SK-N-SH (cell line): ENCODE results near the gene ABCA4. TPM values are rescaled to one million over a fixed set of nuclear protein-coding genes. Genes with fewer than 3 reads are reported as not detected.
A peak's percentile ranks its signal among the peaks of the same experiment; 100 is the strongest.

Experiments
- CTCF ChIA-PET: fragments of 300-600, 350-600 bp; formaldehyde crosslinking; extraction: SDS; loops from one replicate; lab custom pipeline; 2021; lab: Yijun Ruan, JAX
- POLR2A ChIA-PET: fragments of 350-600 bp; sonication (Branson Sonifier 250); formaldehyde crosslinking; extraction: SDS; loops from one replicate; lab custom pipeline; 2020; ENCODE audit warnings: antibody characterized with exemption, inconsistent platforms; lab: Yijun Ruan, JAX
- DNase-seq: peaks from one replicate; pipeline ENCODE4 v3.0.0; 2012
- H2AFZ ChIP-seq: fragments of 200-600 bp; sonication (generic); 2 replicates; pipeline ENCODE4 v1.8.1; 2016; ENCODE audit warnings: antibody characterized with exemption, mild to moderate bottlenecking, low read depth
- H3F3A ChIP-seq: fragments of 200-600 bp; sonication (generic); replicated peaks from 2 replicates; pipeline ENCODE3; 2016; ENCODE audit warnings: antibody characterized with exemption, mild to moderate bottlenecking; ENCODE audit not compliant: insufficient read depth
- H3K27ac ChIP-seq, 2 experiments: fragments of 200-500 bp in 1 of 2; fragments of 200-600 bp in 1 of 2; sonication (Bioruptor generic) in 1 of 2; sonication (generic), shearing (Covaris generic) in 1 of 2; 2 replicates each; pipeline versions ENCODE4 v1.5.1 to v1.6.1; 2014 to 2016; ENCODE audit warnings: low read depth in 2 of 2, inconsistent platforms in 1 of 2, low read length in 1 of 2, mild to moderate bottlenecking in 1 of 2, mixed read lengths in 1 of 2
- H3K27me3 ChIP-seq: fragments of 200-600 bp; sonication (generic), shearing (Covaris generic); 2 replicates; pipeline ENCODE4 v1.6.1; 2016; ENCODE audit warnings: mixed run types; ENCODE audit not compliant: insufficient read depth
- H3K36me3 ChIP-seq, 2 experiments: fragments of 200-500 bp in 1 of 2; fragments of 200-600 bp in 1 of 2; sonication (Bioruptor generic) in 1 of 2; sonication (generic) in 1 of 2; replicated peaks in 1 of 2; 2 replicates each; pipeline versions ENCODE3 to v1.5.1; 2014 to 2016; ENCODE audit warnings: low read length in 1 of 2, mild to moderate bottlenecking in 1 of 2; ENCODE audit not compliant: insufficient read depth in 2 of 2, control insufficient read depth in 1 of 2
- H3K4me1 ChIP-seq, 2 experiments: fragments of 200-500 bp in 1 of 2; fragments of 200-600 bp in 1 of 2; sonication (Bioruptor generic) in 1 of 2; sonication (generic), shearing (Covaris generic) in 1 of 2; 2 replicates each; pipeline versions ENCODE4 v1.5.1 to v1.6.1; 2014 to 2016; ENCODE audit warnings: low read depth in 1 of 2, low read length in 1 of 2, mixed run types in 1 of 2; ENCODE audit not compliant: insufficient read depth in 2 of 2, control insufficient read depth in 1 of 2
- H3K4me2 ChIP-seq: fragments of 200-600 bp; sonication (generic), shearing (Covaris generic); 2 replicates; pipeline ENCODE4 v1.6.1; 2017; ENCODE audit warnings: mixed run types
- H3K4me3 ChIP-seq, 2 experiments: fragments of 200-500 bp in 1 of 2; fragments of 200-600 bp in 1 of 2; sonication (Bioruptor generic) in 1 of 2; sonication (generic), shearing (Covaris generic) in 1 of 2; 2 replicates each; pipeline versions ENCODE4 v1.5.1 to v1.8.1; 2014 to 2016; ENCODE audit warnings: low read depth in 2 of 2, inconsistent platforms in 1 of 2, low read length in 1 of 2, mild to moderate bottlenecking in 1 of 2, mixed read lengths in 1 of 2, moderate library complexity in 1 of 2
- H3K79me2 ChIP-seq: fragments of 200-600 bp; sonication (generic); 2 replicates; pipeline ENCODE4 v1.8.1; 2017; ENCODE audit warnings: mild to moderate bottlenecking; ENCODE audit not compliant: insufficient read depth
- H3K9ac ChIP-seq: fragments of 200-600 bp; sonication (generic); 2 replicates; pipeline ENCODE4 v1.6.1; 2017; ENCODE audit warnings: mixed run types
- H3K9me2 ChIP-seq: fragments of 200-600 bp; sonication (generic); 2 replicates; pipeline ENCODE4 v1.6.1; 2017; ENCODE audit warnings: mixed run types
- H3K9me3 ChIP-seq: fragments of 200-600 bp; sonication (generic); 2 replicates; pipeline ENCODE4 v1.6.1; 2017; ENCODE audit warnings: mixed run types, mild to moderate bottlenecking, moderate library complexity
- H4K20me1 ChIP-seq: fragments of 200-600 bp; sonication (generic); 2 replicates; pipeline ENCODE4 v1.6.1; 2017; ENCODE audit warnings: mild to moderate bottlenecking, mixed run types; ENCODE audit not compliant: insufficient read depth
- EP300 ChIP-seq, 2 experiments: IDR thresholded peaks; 2 replicates each; pipeline versions ENCODE4 v1.4.0 to v1.6.1; 2012; ENCODE audit warnings: borderline replicate concordance in 1 of 2, low read depth in 1 of 2, low read length in 1 of 2
- FOSL2 ChIP-seq: IDR thresholded peaks from 2 replicates; pipeline ENCODE4 v1.4.0; 2012; ENCODE audit warnings: low read depth, mild to moderate bottlenecking, moderate library complexity, borderline replicate concordance
- FOXJ3 ChIP-seq: sonication (generic); formaldehyde crosslinking; IDR thresholded peaks from 2 replicates; pipeline ENCODE4 v1.5.1; 2020; ENCODE audit warnings: mild to moderate bottlenecking, missing genetic modification reagents
- IRF3 ChIP-seq: fragments of 150-350 bp; IDR thresholded peaks from 2 replicates; pipeline ENCODE4 v1.6.1; 2016; ENCODE audit warnings: mild to moderate bottlenecking, low read depth, low read length
- JUND ChIP-seq: IDR thresholded peaks from 2 replicates; pipeline ENCODE4 v1.4.0; 2012
- MEF2A ChIP-seq: IDR thresholded peaks from 2 replicates; pipeline ENCODE4 v1.4.0; 2012; ENCODE audit warnings: low read depth, borderline replicate concordance
- NFIC ChIP-seq: IDR thresholded peaks from 2 replicates; pipeline ENCODE4 v1.4.0; 2012; ENCODE audit warnings: borderline replicate concordance
- PBX3 ChIP-seq: IDR thresholded peaks from 2 replicates; pipeline ENCODE4; 2012
- RCOR1 ChIP-seq: fragments of 150-350 bp; IDR thresholded peaks from 2 replicates; pipeline ENCODE4 v1.6.1; 2017; ENCODE audit warnings: antibody characterized with exemption, low read length
- RXRA ChIP-seq: IDR thresholded peaks from 2 replicates; pipeline ENCODE4 v1.4.0; 2012; ENCODE audit warnings: low read depth, mild to moderate bottlenecking, borderline replicate concordance
- TCF12 ChIP-seq: IDR thresholded peaks from 2 replicates; pipeline ENCODE4 v1.4.0; 2012
- YY1 ChIP-seq: IDR thresholded peaks from 2 replicates; pipeline ENCODE4 v1.4.0; 2012; ENCODE audit warnings: low read depth, mild to moderate bottlenecking
- WGBS: methylation state at CpG from one replicate; pipeline ENCODE4 v1.1.6; 2017; ENCODE audit warnings: low lambda C conversion rate; 5-methylcytosine and 5-hydroxymethylcytosine counted together
- polyA plus RNA-seq, 3 experiments: library from polyadenylated mRNA; depleted of rRNA; stranded (reverse); fragments of >200 nt; gene quantifications; 2 replicates each; pipeline ENCODE4 v1.2.3, GENCODE V29; 2012

ABCA4 gene
- polyA plus RNA-seq, 1 of the 3 experiments (the other 2 are of a cell fraction), result 0.03 TPM

- TF ChIP-seq RXRA, result no peak
- TF ChIP-seq FOXJ3, result no peak
Measured at GRCh38 chr1:93977598-93977945, 143.4 kb downstream of the ABCA4 start (continued).

- peak overlapping the region in 1 of 2 experiments; percentile 41; a peak in 2 of 4 replicates for H3K27ac ChIP-seq
- peak overlapping the region; percentile 12; the same call in 1 of the 2 replicates for H2AFZ ChIP-seq
- H3K9ac ChIP-seq, result peak overlapping the region; percentile 5; the same call in 1 of the 2 replicates
- H3K36me3 ChIP-seq, result no peaks in the 10 kb centered on the region
- peak overlapping the region; percentile 37; the same call in 1 of the 2 replicates for H3K4me2 ChIP-seq
- H3K9me2 ChIP-seq, result no peaks in the 10 kb centered on the region
- H4K20me1 ChIP-seq, result no peaks in the 10 kb centered on the region
- peaks cover 4 to 24% of the 10 kb centered on the region in 2 experiments; a peak in 3 of 4 replicates for H3K4me1 ChIP-seq
- POLR2A ChIA-PET, result no interaction called here
- no peaks in the 10 kb centered on the region for H3K9me3 ChIP-seq
- H3K27me3 ChIP-seq, result no peaks in the 10 kb centered on the region
- TF ChIP-seq FOSL2 (no peak), RXRA (no peak), YY1 (no peak)
- H3K79me2 ChIP-seq, result no peaks in the 10 kb centered on the region
- H3K4me3 ChIP-seq, result no peak overlapping the region
- no peak for DNase-seq
- CTCF ChIA-PET, result interaction anchor here (0.6 to 2.4 kb wide), 6 partner anchors 8 to 359 kb away, joined by 3 to 7 read pairs (median 4); no protein-coding TSS in a partner anchor
- H3F3A ChIP-seq, result peaks cover 27% of the 10 kb centered on the region
Measured at GRCh38 chr1:93976711-93977597, 144.0 kb downstream of the ABCA4 start.

GRCh38 chr1:93976291-93976690 is 144.7 kb downstream of the ABCA4 start:
- POLR2A ChIA-PET, result no interaction called here

More at GRCh38 chr1:93976291-93976690, 144.7 kb downstream of the ABCA4 start:
- no peaks in the 10 kb centered on the region for H3K9me3 ChIP-seq
- no peaks in the 10 kb centered on the region for H4K20me1 ChIP-seq
- 25% methylated on average over 2 of the region's 2 CpGs for WGBS
- H3K9me2 ChIP-seq, result no peaks in the 10 kb centered on the region
- peak overlapping the region in 1 of 2 experiments; percentile 41; a peak in 2 of 4 replicates for H3K27ac ChIP-seq
- H3K27me3 ChIP-seq, result no peaks in the 10 kb centered on the region
- no peak overlapping the region for H3K4me2 ChIP-seq
- H3K79me2 ChIP-seq, result no peaks in the 10 kb centered on the region
- H3K4me3 ChIP-seq, result no peak overlapping the region
- DNase-seq, result no peak
- peak in 1 of 2 experiments; percentile 36; a peak in 1 of 4 replicates for TF ChIP-seq EP300 (IDR thresholded peaks at IDR 0.05; ENCODE audit: borderline replicate concordance in 1 of 2, low read depth in 1 of 2, low read length in 1 of 2)
- peak; percentile 30; the same call in 1 of the 2 replicates for TF ChIP-seq MEF2A
- no peak for TF ChIP-seq RCOR1
- TF ChIP-seq FOSL2, result peak; percentile 30; the same call in 1 of the 2 replicates
- TF ChIP-seq PBX3, result peak; percentile 49
- no peak for TF ChIP-seq IRF3
- TF ChIP-seq NFIC, result 0 out of 2 replicates have a peak, but pooled peaks have one; percentile 9
- TF ChIP-seq TCF12, result peak; percentile 65
- TF ChIP-seq JUND, result peak; percentile 51
- CTCF ChIA-PET, result interaction anchor here (0.6 to 2.4 kb wide), 6 partner anchors 10 to 360 kb away, joined by 3 to 7 read pairs (median 4); no protein-coding TSS in a partner anchor
- peaks cover 4 to 24% of the 10 kb centered on the region in 2 experiments; a peak in 3 of 4 replicates for H3K4me1 ChIP-seq
- H2AFZ ChIP-seq, result no peak overlapping the region
- no peaks in the 10 kb centered on the region for H3K36me3 ChIP-seq
- H3K9ac ChIP-seq, result no peak overlapping the region
- H3F3A ChIP-seq, result peaks cover 27% of the 10 kb centered on the region
